LNCaP clone FGC (cell line): ENCODE measurements around the gene SEMA4G.
"Not testable (repeated sequence)": the region's sequence is repeated elsewhere in the genome, so short reads cannot be mapped to it uniquely, and the experiment has no call there.

Experiments
- DNase-seq: peaks from one replicate; pipeline ENCODE4 v3.0.0-alpha.2; 2011; ENCODE audit warnings: low read depth
- H3K4me3 ChIP-seq: 2 replicates; pipeline ENCODE4 v1.5.1; 2011; ENCODE audit warnings: mild to moderate bottlenecking, low read depth, low read length, control low read depth
- TF ChIP-seq, protein P1 (sequence below): IDR thresholded peaks from 2 replicates; pipeline ENCODE4 v1.5.1; 2012; ENCODE audit warnings: mild to moderate bottlenecking; ENCODE audit not compliant: control insufficient read depth, insufficient read depth; ENCODE audit errors: extremely low read depth

SEMA4G gene

DNA sequence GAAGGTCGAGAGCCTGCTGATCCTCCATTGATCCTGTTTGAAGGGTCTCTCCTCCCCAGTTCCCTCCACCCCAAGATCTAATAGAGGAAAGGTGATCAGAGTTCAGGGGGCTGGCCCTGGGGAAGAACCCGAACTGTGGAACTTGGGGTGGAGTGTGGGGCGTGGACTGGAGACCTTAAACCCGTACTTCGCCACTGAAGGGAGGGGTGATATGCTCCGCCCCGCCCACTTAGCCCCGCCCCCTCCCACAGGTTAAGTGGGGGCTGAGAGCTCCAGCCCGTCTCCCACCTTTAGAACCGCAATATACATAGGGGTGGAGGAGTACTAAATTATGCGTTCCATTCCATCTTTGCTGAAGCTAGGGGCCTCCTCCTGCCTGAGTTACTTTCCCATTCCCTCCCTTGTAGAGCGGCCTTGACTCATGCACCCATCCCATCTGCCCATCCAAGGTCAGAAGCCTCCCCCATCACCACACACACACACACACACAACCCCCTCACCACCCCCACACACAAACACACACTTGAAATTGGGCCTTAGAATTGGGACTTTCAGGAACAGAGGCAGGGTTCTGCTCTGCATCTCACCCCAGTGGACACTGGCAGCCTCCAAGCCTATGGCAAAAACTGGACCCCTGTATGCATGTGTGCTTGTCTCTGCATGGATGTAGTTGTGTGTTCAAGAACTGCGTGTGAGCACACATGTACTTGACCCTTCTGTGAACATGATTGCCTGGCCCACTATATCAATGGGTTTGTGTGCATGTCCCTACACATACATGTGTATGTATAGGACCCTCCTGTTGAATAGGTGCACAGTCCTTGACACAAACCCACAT is 991 bp downstream of the SEMA4G start:
- peak overlapping the region; percentile 52 for H3K4me3 ChIP-seq
- DNase-seq = no peak
- TF ChIP-seq, protein P1, sequence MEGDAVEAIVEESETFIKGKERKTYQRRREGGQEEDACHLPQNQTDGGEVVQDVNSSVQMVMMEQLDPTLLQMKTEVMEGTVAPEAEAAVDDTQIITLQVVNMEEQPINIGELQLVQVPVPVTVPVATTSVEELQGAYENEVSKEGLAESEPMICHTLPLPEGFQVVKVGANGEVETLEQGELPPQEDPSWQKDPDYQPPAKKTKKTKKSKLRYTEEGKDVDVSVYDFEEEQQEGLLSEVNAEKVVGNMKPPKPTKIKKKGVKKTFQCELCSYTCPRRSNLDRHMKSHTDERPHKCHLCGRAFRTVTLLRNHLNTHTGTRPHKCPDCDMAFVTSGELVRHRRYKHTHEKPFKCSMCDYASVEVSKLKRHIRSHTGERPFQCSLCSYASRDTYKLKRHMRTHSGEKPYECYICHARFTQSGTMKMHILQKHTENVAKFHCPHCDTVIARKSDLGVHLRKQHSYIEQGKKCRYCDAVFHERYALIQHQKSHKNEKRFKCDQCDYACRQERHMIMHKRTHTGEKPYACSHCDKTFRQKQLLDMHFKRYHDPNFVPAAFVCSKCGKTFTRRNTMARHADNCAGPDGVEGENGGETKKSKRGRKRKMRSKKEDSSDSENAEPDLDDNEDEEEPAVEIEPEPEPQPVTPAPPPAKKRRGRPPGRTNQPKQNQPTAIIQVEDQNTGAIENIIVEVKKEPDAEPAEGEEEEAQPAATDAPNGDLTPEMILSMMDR = no peak

GRCh38 chr10:100970914-100971811 is 1.9 kb downstream of the SEMA4G start:
- DNase-seq = no peak
- no peak overlapping the region for H3K4me3 ChIP-seq
- TF ChIP-seq, protein P1 = no peak

DNA sequence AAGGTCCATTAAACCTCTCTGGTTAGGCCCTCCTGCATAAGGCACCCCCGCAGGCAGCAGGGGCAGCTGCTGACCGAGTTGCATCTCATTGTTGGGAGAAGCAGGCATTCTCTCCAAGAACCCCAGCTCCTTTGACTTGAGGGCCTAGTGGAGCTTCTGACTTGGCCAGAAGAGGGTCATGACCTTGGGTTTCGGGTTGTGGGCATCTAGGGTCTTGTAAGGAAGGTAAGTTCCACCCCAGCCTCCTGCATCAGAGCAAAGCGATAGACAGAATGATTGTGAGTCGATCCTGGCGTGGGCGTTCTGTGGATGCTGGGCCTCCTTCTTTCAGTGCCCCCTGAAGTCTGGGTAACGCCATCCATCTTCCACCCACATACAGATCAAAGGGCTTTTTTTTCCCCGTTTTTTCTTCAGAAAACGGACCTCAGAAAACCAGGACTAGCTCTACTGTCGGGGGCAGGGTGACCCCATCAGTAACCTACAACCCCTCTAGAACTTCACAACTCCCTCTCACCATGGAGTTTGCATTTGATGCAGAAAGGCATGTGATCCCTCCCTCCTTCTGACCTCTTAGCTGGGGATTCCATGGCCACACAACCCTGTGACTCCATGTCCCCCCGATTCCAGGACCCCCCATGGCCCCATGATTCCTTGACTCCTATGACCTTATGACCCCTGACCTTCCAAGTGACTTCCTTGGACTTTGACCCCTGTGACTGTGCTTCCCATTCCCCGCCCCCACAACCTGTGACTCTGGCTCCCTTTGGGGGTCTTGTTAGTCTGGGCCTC is 3.0 kb downstream of the SEMA4G start:
- TF ChIP-seq, protein P1 = no peak
- no peak for DNase-seq
- H3K4me3 ChIP-seq = no peak overlapping the region

GRCh38 chr10:100972904-100973535 is 3.7 kb downstream of the SEMA4G start:
- H3K4me3 ChIP-seq = no peak overlapping the region
- DNase-seq = no peak
- TF ChIP-seq, protein P1 = no peak

DNA sequence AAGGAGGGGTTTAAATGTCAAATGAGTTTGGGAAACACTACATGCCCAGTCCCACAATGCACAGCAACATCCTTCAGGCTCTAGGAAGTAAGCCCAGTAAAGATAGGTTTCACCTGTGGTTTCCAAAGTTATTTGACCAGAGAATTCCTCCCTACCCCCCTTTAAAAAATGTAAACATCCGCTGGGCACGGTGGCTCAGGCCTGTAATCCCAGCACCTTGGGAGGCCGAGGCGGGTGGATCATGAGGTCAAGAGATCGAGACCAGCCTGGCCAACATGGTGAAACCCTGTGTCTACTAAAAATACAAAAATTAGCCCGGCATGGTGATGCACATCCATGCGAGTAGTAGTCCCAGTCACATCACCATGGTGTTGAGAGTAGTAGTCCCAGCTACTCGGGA is 6.1 kb downstream of the SEMA4G start:
- DNase-seq, H3K4me3 ChIP-seq: not testable (repeated sequence)

- TF ChIP-seq, protein P1 = no peak
- H3K4me3 ChIP-seq = no peak overlapping the region
- no peak for DNase-seq
Observed at GRCh38 chr10:100976906-100977305, 7.6 kb downstream of the SEMA4G start.

DNA sequence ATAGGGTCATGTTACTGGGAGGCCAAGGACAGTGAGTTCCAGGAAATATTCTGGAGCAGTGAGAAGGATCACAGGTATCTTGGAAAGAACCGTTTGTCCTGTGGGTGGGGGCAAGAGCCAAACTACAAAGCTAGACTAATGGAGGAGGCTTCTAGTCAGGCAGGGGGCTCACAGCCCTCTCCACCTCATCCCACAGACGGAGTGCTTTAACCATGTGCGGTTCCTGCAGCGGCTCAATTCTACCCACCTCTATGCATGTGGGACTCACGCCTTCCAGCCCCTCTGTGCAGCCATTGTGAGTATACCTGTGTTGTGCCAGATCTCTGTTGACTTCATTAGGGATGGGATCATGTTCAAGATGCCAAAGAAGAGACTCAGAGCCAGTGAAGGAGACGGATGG is 8.1 kb downstream of the SEMA4G start:
- TF ChIP-seq, protein P1 = no peak
- no peak overlapping the region for H3K4me3 ChIP-seq
- no peak for DNase-seq
